ENCODE measurements around the gene SDC4. TPM values are rescaled to one million over a fixed set of nuclear protein-coding genes. Genes with fewer than 3 reads are reported as not detected.
A peak's percentile ranks its signal among the peaks of the same experiment; 100 is the strongest.

SDC4 gene
- total and polyA plus RNA-seq, 9 of the 15 experiments (the other 6 are each of a cell fraction or from before 2014, with no cell fraction given), result 2.1 to 10.7 (median 6.3) TPM

DNA sequence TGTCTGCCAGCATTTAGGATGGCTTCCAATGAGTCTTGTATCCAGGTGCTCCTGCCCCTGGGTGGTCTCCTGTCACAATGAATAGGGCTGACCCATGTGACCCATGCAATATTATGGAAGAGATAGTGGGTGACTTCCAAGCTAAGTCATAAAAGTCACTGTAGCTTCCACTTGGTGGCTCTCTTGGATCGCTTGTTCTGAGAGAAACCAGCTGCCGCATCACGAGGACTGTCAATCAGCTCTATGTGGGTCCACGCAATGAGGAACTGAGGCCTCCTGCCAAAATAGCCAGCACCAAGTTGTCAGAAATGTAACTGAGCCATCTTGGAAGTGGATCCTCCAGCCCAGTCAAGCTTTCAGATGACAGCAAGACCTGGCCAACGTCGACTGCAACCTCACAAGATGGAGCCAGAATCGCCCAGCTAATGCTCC, 25.3 kb downstream of the SDC4 start:
- in situ Hi-C loops (cut with MboI) (loop anchor here (5.0 kb wide), 3 partner anchors 44 to 449 kb away; no protein-coding TSS in a partner anchor), intact Hi-C loops (cut with micrococcal nuclease) (loop anchor here (1.0 to 2.0 kb wide), 5 partner anchors 40 to 448 kb away; partner anchors contain the start of gene SYS1)
- peak overlapping the region; percentile 96 for H2AFZ ChIP-seq (ENCODE audit: low read depth, low read length)
- TF ChIP-seq XRCC3 (IDR thresholded peaks at IDR 0.05) (no peak), POLR2B (IDR thresholded peaks at IDR 0.05; ENCODE audit: low read depth, partially characterized antibody) (no peak), MIER1 (IDR thresholded peaks at IDR 0.05; ENCODE audit: low read depth) (no peak), ZNF644 (tag; IDR thresholded peaks at IDR 0.05; ENCODE audit: low read depth) (no peak), ZNF143 (CRISPR knock-in tag; IDR thresholded peaks at IDR 0.05) (no peak), HNRNPUL1 (IDR thresholded peaks at IDR 0.05; ENCODE audit: low read length) (no peak), ATF7 (IDR thresholded peaks at IDR 0.05) (peak; percentile 76; the same call in 1 of the 2 replicates), ZNF561 (CRISPR knock-in tag; conservative IDR thresholded peaks at IDR 0.05) (no peak), KLF6 (CRISPR knock-in tag; IDR thresholded peaks at IDR 0.05; ENCODE audit: borderline replicate concordance) (peak; percentile 71; the same call in 1 of the 2 replicates), GATAD2A (IDR thresholded peaks at IDR 0.05) (no peak), MLLT1 (IDR thresholded peaks at IDR 0.05) (no peak), ZNF174 (CRISPR knock-in tag; IDR thresholded peaks at IDR 0.05) (no peak), TAL1 (IDR thresholded peaks at IDR 0.05) (no peak), USF1 (CRISPR knock-in tag; IDR thresholded peaks at IDR 0.05) (peak; percentile 62)
- TF ChIP-seq, protein P1, sequence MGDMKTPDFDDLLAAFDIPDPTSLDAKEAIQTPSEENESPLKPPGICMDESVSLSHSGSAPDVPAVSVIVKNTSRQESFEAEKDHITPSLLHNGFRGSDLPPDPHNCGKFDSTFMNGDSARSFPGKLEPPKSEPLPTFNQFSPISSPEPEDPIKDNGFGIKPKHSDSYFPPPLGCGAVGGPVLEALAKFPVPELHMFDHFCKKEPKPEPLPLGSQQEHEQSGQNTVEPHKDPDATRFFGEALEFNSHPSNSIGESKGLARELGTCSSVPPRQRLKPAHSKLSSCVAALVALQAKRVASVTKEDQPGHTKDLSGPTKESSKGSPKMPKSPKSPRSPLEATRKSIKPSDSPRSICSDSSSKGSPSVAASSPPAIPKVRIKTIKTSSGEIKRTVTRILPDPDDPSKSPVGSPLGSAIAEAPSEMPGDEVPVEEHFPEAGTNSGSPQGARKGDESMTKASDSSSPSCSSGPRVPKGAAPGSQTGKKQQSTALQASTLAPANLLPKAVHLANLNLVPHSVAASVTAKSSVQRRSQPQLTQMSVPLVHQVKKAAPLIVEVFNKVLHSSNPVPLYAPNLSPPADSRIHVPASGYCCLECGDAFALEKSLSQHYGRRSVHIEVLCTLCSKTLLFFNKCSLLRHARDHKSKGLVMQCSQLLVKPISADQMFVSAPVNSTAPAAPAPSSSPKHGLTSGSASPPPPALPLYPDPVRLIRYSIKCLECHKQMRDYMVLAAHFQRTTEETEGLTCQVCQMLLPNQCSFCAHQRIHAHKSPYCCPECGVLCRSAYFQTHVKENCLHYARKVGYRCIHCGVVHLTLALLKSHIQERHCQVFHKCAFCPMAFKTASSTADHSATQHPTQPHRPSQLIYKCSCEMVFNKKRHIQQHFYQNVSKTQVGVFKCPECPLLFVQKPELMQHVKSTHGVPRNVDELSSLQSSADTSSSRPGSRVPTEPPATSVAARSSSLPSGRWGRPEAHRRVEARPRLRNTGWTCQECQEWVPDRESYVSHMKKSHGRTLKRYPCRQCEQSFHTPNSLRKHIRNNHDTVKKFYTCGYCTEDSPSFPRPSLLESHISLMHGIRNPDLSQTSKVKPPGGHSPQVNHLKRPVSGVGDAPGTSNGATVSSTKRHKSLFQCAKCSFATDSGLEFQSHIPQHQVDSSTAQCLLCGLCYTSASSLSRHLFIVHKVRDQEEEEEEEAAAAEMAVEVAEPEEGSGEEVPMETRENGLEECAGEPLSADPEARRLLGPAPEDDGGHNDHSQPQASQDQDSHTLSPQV (IDR thresholded peaks at IDR 0.05), result peak; percentile 87

More for the DNA sequence above, 25.3 kb downstream of the SDC4 start:
- Histone ChIP-seq H3K27ac (ENCODE audit: extremely low read depth, low read depth, low read length) (no peak overlapping the region), H3K4me2 (ENCODE audit: insufficient read depth, low read length) (peak overlapping the region; percentile 66; the same call in 1 of the 2 replicates), H3K79me2 (ENCODE audit: control insufficient read depth, insufficient read depth, low read length) (no peaks in the 10 kb centered on the region), H3K9me3 (replicated peaks; ENCODE audit: control insufficient read depth, insufficient read depth, low read depth, low read length) (no peaks in the 10 kb centered on the region), H3K4me1 (replicated peaks in 1 of 2; ENCODE audit: control insufficient read depth in 2 of 2, insufficient read depth in 2 of 2, low read length in 2 of 2) (peaks cover 4 to 9% of the 10 kb centered on the region in 2 experiments; a peak in 4 of 5 replicates), H4K20me1 (replicated peaks; ENCODE audit: control insufficient read depth, insufficient read depth, low read length) (no peaks in the 10 kb centered on the region), H3K9me1 (ENCODE audit: control insufficient read depth, insufficient read depth, low read length) (peaks cover 3% of the 10 kb centered on the region), H3K9ac (ENCODE audit: insufficient read depth in 1 of 2, low read depth in 2 of 2, low read length in 2 of 2) (no peak overlapping the region; a peak in 1 of 4 replicates), H3K36me3 (ENCODE audit: control insufficient read depth, insufficient read depth, low read length) (no peaks in the 10 kb centered on the region), H3K27me3 (ENCODE audit: control insufficient read depth in 2 of 2, insufficient read depth in 2 of 2, low read length in 2 of 2) (no peaks in the 10 kb centered on the region), H3K4me3 (no peak overlapping the region)
- ATAC-seq, result peak; percentile 92
- peak; percentile 93 for FAIRE-seq
- CTCF ChIA-PET (ENCODE audit: low intra/inter-chr PET ratio), result interaction anchor here (0.6 to 3.0 kb wide), 10 partner anchors 51 to 448 kb away, joined by 3 to 33 read pairs (median 3); no protein-coding TSS in a partner anchor
- 20% methylated on average over 7 of the region's 7 CpGs for WGBS (ENCODE audit: insufficient coverage, low coverage, missing lambda C conversion rate)
- no TSS peak for BruUV-seq (replicated peaks)
- DNase-seq (ENCODE audit: extremely low read depth in 1 of 4, low spot score in 3 of 4), result peak in 3 of 4 experiments; percentile 41 to 84 (median 73)
- POLR2A ChIA-PET, result interaction anchor here (0.6 to 1.6 kb wide), 5 partner anchors 14 to 851 kb away, joined by 3 to 7 read pairs (median 3); no protein-coding TSS in a partner anchor

All from K562 (cell line).